Pulmonary artery endothelial cell (primary cell): ENCODE data around the gene UGT1A6. TPM values are rescaled to one million over a fixed set of nuclear protein-coding genes. Genes with fewer than 3 reads are reported as not detected.
"Not testable (repeated sequence)": the region's sequence is repeated elsewhere in the genome, so short reads cannot be mapped to it uniquely, and the experiment has no call there.

ENCODE experiments used
- DNase-seq: peaks from one replicate; pipeline ENCODE4 v3.0.0-alpha.2; 2011; ENCODE audit warnings: low read depth, low spot score
- total RNA-seq: library from RNA; depleted of rRNA; stranded (reverse); fragments of >200 nt; gene quantifications from 2 replicates; pipeline ENCODE4 v1.2.3, GENCODE V29; 2014

Gene UGT1A6
- total RNA-seq, 1 donor from 2014 or later, result not detected

- no peak for DNase-seq
Observed at GRCh38 chr2:233718552-233718951, 25.9 kb downstream of the UGT1A6 start, which contains the start of gene UGT1A4. TSS of gene UGT1A4 (plus strand) at chr2:233718736. CDS start at chr2:233718821, 85 bp downstream.

GRCh38 chr2:233728723-233729301 lies 36.1 kb downstream of the UGT1A6 start, which contains the start of gene UGT1A3:
TSS of gene UGT1A3 (plus strand) at chr2:233729042. CDS start at chr2:233729127, 85 bp downstream.
- DNase-seq, result no peak

- not testable (repeated sequence) for DNase-seq
Observed at GRCh38 chr2:233736868-233737653, 44.4 kb downstream of the UGT1A6 start.

- no peak for DNase-seq
Observed at GRCh38 chr2:233740870-233741269, 48.2 kb downstream of the UGT1A6 start.

- DNase-seq, result no peak
Observed at GRCh38 chr2:233743464-233744259, 51.0 kb downstream of the UGT1A6 start.

GRCh38 chr2:233745073-233745755 lies 52.5 kb downstream of the UGT1A6 start:
- DNase-seq, result no peak

- DNase-seq, result not testable (repeated sequence)
Observed at GRCh38 chr2:233745838-233746237, 53.1 kb downstream of the UGT1A6 start.

- DNase-seq, result no peak
Observed at GRCh38 chr2:233746475-233747282, 54.0 kb downstream of the UGT1A6 start.

GRCh38 chr2:233747283-233747544 lies 54.5 kb downstream of the UGT1A6 start:
- DNase-seq, result no peak

- DNase-seq, result not testable (repeated sequence)
Observed at GRCh38 chr2:233750689-233751088, 58.0 kb downstream of the UGT1A6 start.

- not testable (repeated sequence) for DNase-seq
Observed at GRCh38 chr2:233751212-233752009, 58.7 kb downstream of the UGT1A6 start.

GRCh38 chr2:233754872-233755611 lies 62.4 kb downstream of the UGT1A6 start:
- DNase-seq, result no peak

- no peak for DNase-seq
Observed at GRCh38 chr2:233756429-233757081, 63.9 kb downstream of the UGT1A6 start.

- DNase-seq, result no peak
Observed at GRCh38 chr2:233758141-233758540, 65.5 kb downstream of the UGT1A6 start.

GRCh38 chr2:233758849-233759248 lies 66.2 kb downstream of the UGT1A6 start:
- no peak for DNase-seq

GRCh38 chr2:233760043-233760442 lies 67.4 kb downstream of the UGT1A6 start, which contains the start of gene UGT1A1:
TSS of gene UGT1A1 (plus strand) at chr2:233760270. CDS start at chr2:233760288, 18 bp downstream.
- no peak for DNase-seq

- no peak for DNase-seq
Observed at GRCh38 chr2:233761040-233761769, 68.5 kb downstream of the UGT1A6 start.

- no peak for DNase-seq
Observed at GRCh38 chr2:233764264-233764663, 71.6 kb downstream of the UGT1A6 start.
